Prostate gland (tissue), 2 donors: Measurements from ENCODE around the gene PSEN1.

Experiments
- CTCF ChIP-seq, 4 experiments: fragments of 200-600 bp in 2 of 4; fragments of 450-650 bp in 2 of 4; sonication (generic) in 2 of 4; IDR thresholded peaks; 1 replicate in 3 of 4; 2 replicates in 1 of 4; pipeline ENCODE4 v1.5.1; 2016 to 2019; ENCODE audit warnings: antibody characterized with exemption in 4 of 4, mild to moderate bottlenecking in 2 of 4, moderate library complexity in 2 of 4
- POLR2A ChIP-seq: fragments of 450-650 bp; IDR thresholded peaks from one replicate; pipeline ENCODE4 v1.6.1; 2016; ENCODE audit warnings: antibody characterized with exemption, mild to moderate bottlenecking
- POLR2AphosphoS5 ChIP-seq: sonication (generic); formaldehyde crosslinking; IDR thresholded peaks from one replicate; pipeline ENCODE4 v1.6.1; 2017; ENCODE audit warnings: antibody characterized with exemption

GRCh38 chr14:73236752-73237218, 100.5 kb downstream of the PSEN1 start:
- no peak for TF ChIP-seq CTCF (IDR thresholded peaks at IDR 0.05)
- TF ChIP-seq POLR2AphosphoS5: no peak
- no peak for TF ChIP-seq POLR2A
